HCT116 (cell line): ENCODE data around the gene TBC1D4. TPM values are rescaled to one million over a fixed set of nuclear protein-coding genes. Genes with fewer than 3 reads are reported as not detected.

ENCODE experiments used
- ATAC-seq: fragments of 200-7000 bp; cut with Tn5 transposase; 2 replicates; pipeline ENCODE4 v1.9.1; 2020; ENCODE audit warnings: mild to moderate bottlenecking, moderate library complexity
- BruUV-seq: library from RNA; stranded (reverse); fragments of 400-500 nt; replicated peaks from 2 replicates; lab custom pipeline; 2021; lab: Mats Ljungman, UMichigan
- CTCF ChIA-PET: fragments of 300-600 bp; sonication (Branson Sonifier 250); formaldehyde crosslinking; loops from one replicate; lab custom pipeline; 2021; ENCODE audit warnings: antibody characterized with exemption; lab: Charles Lee
- POLR2A ChIA-PET: fragments of 300-600, 350-600 bp; sonication (Branson Sonifier 250); formaldehyde crosslinking; loops from one replicate; lab custom pipeline; 2021; ENCODE audit warnings: antibody characterized with exemption; lab: Charles Lee
- RAD21 ChIA-PET, 2 experiments: fragments of 300-600 bp; sonication (Branson Sonifier 250); formaldehyde crosslinking; loops; one replicate each; lab custom pipeline; 2023; ENCODE audit warnings: low total read pairs in 2 of 2; ENCODE audit not compliant: uncharacterized antibody in 2 of 2, unreplicated experiment in 2 of 2, low non-redundant PET in 1 of 2; lab: Charles Lee
- DNase-seq: peaks from one replicate; pipeline ENCODE4 v3.0.0-alpha.2; 2010; ENCODE audit warnings: low read depth, low spot score
- H2AFZ ChIP-seq: fragments of 200-600 bp; shearing (Covaris generic), sonication (generic); 2 replicates; pipeline ENCODE4 v1.6.1; 2017; ENCODE audit warnings: low read depth, mixed run types, mixed read lengths, antibody characterized with exemption, low read length; ENCODE audit not compliant: poor library complexity, severe bottlenecking
- H3K27ac ChIP-seq: 2 replicates; pipeline ENCODE4 v1.5.1; 2012; ENCODE audit warnings: low read depth, low read length
- H3K27me3 ChIP-seq: fragments of 200-600 bp; sonication (generic); 2 replicates; pipeline ENCODE4 v1.6.1; 2016; ENCODE audit warnings: mixed run types, low read length, mixed read lengths; ENCODE audit not compliant: insufficient read depth
- H3K36me3 ChIP-seq, 2 experiments: fragments of 200-500 bp in 1 of 2; fragments of 200-600 bp in 1 of 2; sonication (Bioruptor generic) in 1 of 2; sonication (generic) in 1 of 2; 2 replicates each; pipeline versions ENCODE4 v1.5.1 to v1.6.1; 2014 to 2016; ENCODE audit warnings: low read length in 2 of 2, inconsistent platforms in 1 of 2, mixed read lengths in 1 of 2, mixed run types in 1 of 2; ENCODE audit not compliant: insufficient read depth in 2 of 2, control insufficient read depth in 1 of 2
- H3K4me1 ChIP-seq, 2 experiments: fragments of 200-600 bp in 1 of 2; sonication (generic) in 1 of 2; 2 replicates each; pipeline versions ENCODE4 v1.5.1 to v1.6.1; 2012 to 2017; ENCODE audit warnings: low read length in 2 of 2, inconsistent platforms in 1 of 2, mild to moderate bottlenecking in 1 of 2, mixed read lengths in 1 of 2, mixed run types in 1 of 2, moderate library complexity in 1 of 2; ENCODE audit not compliant: insufficient read depth in 2 of 2, control insufficient read depth in 1 of 2
- H3K4me2 ChIP-seq: fragments of 200-600 bp; sonication (generic); 2 replicates; pipeline ENCODE4 v1.6.1; 2017; ENCODE audit warnings: mixed run types, low read length, mixed read lengths
- H3K4me3 ChIP-seq, 2 experiments: fragments of 200-600 bp in 1 of 2; sonication (generic) in 1 of 2; replicated peaks in 1 of 2; 2 replicates each; pipeline ENCODE4 v1.5.1; 2011 to 2016; ENCODE audit warnings: low read length in 2 of 2, control low read depth in 1 of 2, low read depth in 1 of 2, mild to moderate bottlenecking in 1 of 2, mixed read lengths in 1 of 2, mixed run types in 1 of 2
- H3K79me2 ChIP-seq: fragments of 200-600 bp; sonication (generic); 2 replicates; pipeline ENCODE4 v1.6.1; 2017; ENCODE audit warnings: mild to moderate bottlenecking, mixed run types, low read length, moderate library complexity, mixed read lengths; ENCODE audit not compliant: insufficient read depth
- H3K9ac ChIP-seq: fragments of 200-600 bp; sonication (generic); 2 replicates; pipeline ENCODE4 v1.6.1; 2016; ENCODE audit warnings: low read length, mixed read lengths
- H3K9me2 ChIP-seq: fragments of 200-600 bp; sonication (generic), shearing (Covaris generic); 2 replicates; pipeline ENCODE4 v1.6.1; 2017; ENCODE audit warnings: mixed run types, mild to moderate bottlenecking, moderate library complexity; ENCODE audit not compliant: insufficient read depth
- H3K9me3 ChIP-seq, 2 experiments: fragments of 200-500 bp in 1 of 2; fragments of 200-600 bp in 1 of 2; sonication (Bioruptor generic) in 1 of 2; sonication (generic) in 1 of 2; 2 replicates each; pipeline ENCODE4 v1.6.1; 2014 to 2017; ENCODE audit warnings: low read length in 2 of 2, mixed read lengths in 2 of 2, inconsistent platforms in 1 of 2, low read depth in 1 of 2, mild to moderate bottlenecking in 1 of 2, mixed run types in 1 of 2, moderate library complexity in 1 of 2; ENCODE audit not compliant: control insufficient read depth in 1 of 2, insufficient read depth in 1 of 2
- H4K20me1 ChIP-seq: fragments of 200-600 bp; sonication (generic), shearing (Covaris generic); 2 replicates; pipeline ENCODE4 v1.6.1; 2017; ENCODE audit warnings: mixed run types, mild to moderate bottlenecking, moderate library complexity; ENCODE audit not compliant: insufficient read depth
- CBX3 ChIP-seq: IDR thresholded peaks from 2 replicates; pipeline ENCODE4 v1.6.1; 2012; ENCODE audit warnings: low read depth
- CTCF ChIP-seq, 3 experiments: fragments of 200-600 bp in 1 of 3; sonication (generic) in 1 of 3; IDR thresholded peaks in 2 of 3; conservative IDR thresholded peaks in 1 of 3; 2 replicates each; pipeline ENCODE4 v1.5.1; 2012 to 2017; ENCODE audit warnings: low read depth in 2 of 3, low read length in 2 of 3, antibody characterized with exemption in 1 of 3, borderline replicate concordance in 1 of 3, control low read depth in 1 of 3, mild to moderate bottlenecking in 1 of 3, mixed read lengths in 1 of 3, mixed run types in 1 of 3, moderate library complexity in 1 of 3; ENCODE audit not compliant: insufficient read depth in 1 of 3
- EGR1 ChIP-seq: IDR thresholded peaks from 2 replicates; pipeline ENCODE4 v1.6.1; 2012; ENCODE audit warnings: low read depth
- EZH2 ChIP-seq: fragments of 200-600 bp; sonication (generic); IDR thresholded peaks from 2 replicates; pipeline ENCODE4 v1.6.1; 2017; ENCODE audit warnings: antibody characterized with exemption, mixed run types
- EZH2phosphoT487 ChIP-seq: fragments of 200-600 bp; IDR thresholded peaks from 2 replicates; pipeline ENCODE4 v1.6.1; 2018; ENCODE audit warnings: antibody characterized with exemption, borderline replicate concordance
- FOSL1 ChIP-seq: IDR thresholded peaks from 2 replicates; pipeline ENCODE4 v1.6.1; 2012; ENCODE audit warnings: low read depth
- MAX ChIP-seq: IDR thresholded peaks from 2 replicates; pipeline ENCODE4 v1.6.1; 2012
- POLR2A ChIP-seq: IDR thresholded peaks from 2 replicates; pipeline ENCODE4 v1.7.0; 2011; ENCODE audit warnings: borderline replicate concordance; ENCODE audit not compliant: insufficient read depth, insufficient read length; ENCODE audit errors: extremely low read depth
- POLR2AphosphoS5 ChIP-seq: IDR thresholded peaks from 2 replicates; pipeline ENCODE4 v1.6.1; 2011; ENCODE audit warnings: mild to moderate bottlenecking, low read depth, low read length, moderate library complexity
- REST ChIP-seq: IDR thresholded peaks from 2 replicates; pipeline ENCODE4 v1.6.1; 2012; ENCODE audit warnings: low read depth
- SIN3A ChIP-seq: IDR thresholded peaks from 2 replicates; pipeline ENCODE4 v1.6.1; 2012; ENCODE audit warnings: low read depth
- SRF ChIP-seq: IDR thresholded peaks from 2 replicates; pipeline ENCODE4 v1.6.1; 2012; ENCODE audit warnings: low read depth
- YY1 ChIP-seq: IDR thresholded peaks from 2 replicates; pipeline ENCODE4 v1.6.1; 2011; ENCODE audit warnings: low read length, low read depth, moderate library complexity, mild to moderate bottlenecking; ENCODE audit not compliant: insufficient replicate concordance; ENCODE audit errors: extremely low read depth
- ZNF274 ChIP-seq: fragments of 200-500 bp; sonication (Bioruptor generic); IDR thresholded peaks from 2 replicates; pipeline ENCODE4 v1.6.1; 2014; ENCODE audit warnings: mild to moderate bottlenecking, low read depth, low read length, inconsistent platforms
- intact Hi-C: fragments of 100-400 bp; cut with micrococcal nuclease; formaldehyde crosslinking; loops from 2 replicates; pipeline ENCODE4 v1.10.0; 2022
- total RNA-seq: library from RNA; stranded (reverse); gene quantifications from one replicate; pipeline ENCODE4 v1.2.1, GENCODE V29; 2021; ENCODE audit not compliant: unreplicated experiment

TBC1D4 gene
- total RNA-seq, 1 experiment from 2014 or later, result 24.6 TPM

GRCh38 chr13:75473468-75473867 is 8.5 kb downstream of the TBC1D4 start:
- Histone ChIP-seq H3K9me3 (no peaks in the 10 kb centered on the region), H3K4me1 (0 out of 4 replicates have a peak, but pooled peaks cover 0 to 3% of the 10 kb centered on the region in 2 experiments), H3K36me3 (no peaks in the 10 kb centered on the region), H3K9ac (no peak overlapping the region), H4K20me1 (no peaks in the 10 kb centered on the region), H2AFZ (no peak overlapping the region), H3K79me2 (peaks cover 72% of the 10 kb centered on the region), H3K4me2 (no peak overlapping the region), H3K4me3 (no peak overlapping the region), H3K9me2 (no peaks in the 10 kb centered on the region), H3K27ac (no peak overlapping the region), H3K27me3 (no peaks in the 10 kb centered on the region)
- no peak for TF ChIP-seq REST
- no peak for TF ChIP-seq CBX3
- TF ChIP-seq YY1, result no peak
- no peak for TF ChIP-seq SIN3A
- TF ChIP-seq POLR2A, result no peak
- no peak for TF ChIP-seq FOSL1
- no peak for TF ChIP-seq EZH2phosphoT487
- TF ChIP-seq POLR2AphosphoS5, result no peak
- no peak for TF ChIP-seq EGR1
- no peak for TF ChIP-seq CTCF (IDR thresholded peaks at IDR 0.05 in 2 of 3, conservative IDR thresholded peaks at IDR 0.05 in 1 of 3; ENCODE audit: borderline replicate concordance in 1 of 3, insufficient read depth in 1 of 3, low read depth in 2 of 3, low read length in 2 of 3)
- no peak for TF ChIP-seq MAX
- TF ChIP-seq ZNF274, result no peak
- no peak for TF ChIP-seq SRF
- TF ChIP-seq EZH2, result no peak
- RAD21 ChIA-PET, result no interaction called here
- BruUV-seq, result no TSS peak
- CTCF ChIA-PET, result no interaction called here
- DNase-seq (no peak), ATAC-seq (no peak)
- intact Hi-C loops, result no loop called here
- POLR2A ChIA-PET, result no interaction called here
